Testis (tissue), 2 donors: ENCODE results near the gene CHMP6.

ENCODE experiments used
- CTCF ChIP-seq, 3 experiments: fragments of 450-650 bp in 2 of 3; fragments of 200-600 bp in 1 of 3; sonication (generic) in 1 of 3; IDR thresholded peaks; one replicate each; pipeline ENCODE4 v1.5.1; 2016 to 2019; ENCODE audit warnings: antibody characterized with exemption in 3 of 3, mild to moderate bottlenecking in 2 of 3, moderate library complexity in 1 of 3
- POLR2A ChIP-seq: fragments of 450-650 bp; IDR thresholded peaks from one replicate; pipeline ENCODE4 v1.6.1; 2017; ENCODE audit warnings: antibody characterized with exemption, mild to moderate bottlenecking, moderate library complexity

- TF ChIP-seq CTCF (IDR thresholded peaks at IDR 0.05) (no peak), POLR2A (no peak)
These were observed 54.0 kb downstream of the CHMP6 start for GRCh38 chr17:81045590-81046095.
